SK-N-SH (cell line): ENCODE measurements around the gene KCNH8.

Experiments used
- CTCF ChIP-seq: fragments of 200-600 bp; sonication (generic); IDR thresholded peaks from 2 replicates; pipeline ENCODE4 v1.6.1; 2017; ENCODE audit warnings: antibody characterized with exemption, mild to moderate bottlenecking, moderate library complexity
- ELF1 ChIP-seq: IDR thresholded peaks from 2 replicates; pipeline ENCODE4 v1.4.0; 2012
- EZH2phosphoT487 ChIP-seq: fragments of 200-600 bp; sonication (generic); IDR thresholded peaks from 2 replicates; pipeline ENCODE4 v1.6.1; 2017; ENCODE audit warnings: low read depth, mixed run types, mild to moderate bottlenecking, antibody characterized with exemption, moderate library complexity, borderline replicate concordance
- FOSL2 ChIP-seq: IDR thresholded peaks from 2 replicates; pipeline ENCODE4 v1.4.0; 2012; ENCODE audit warnings: low read depth, mild to moderate bottlenecking, moderate library complexity, borderline replicate concordance
- NFIC ChIP-seq: IDR thresholded peaks from 2 replicates; pipeline ENCODE4 v1.4.0; 2012; ENCODE audit warnings: borderline replicate concordance
- SIN3A ChIP-seq: IDR thresholded peaks from 2 replicates; pipeline ENCODE4 v1.6.1; 2012; ENCODE audit warnings: low read depth, mild to moderate bottlenecking, low read length, moderate library complexity, borderline replicate concordance
- TF ChIP-seq, protein P1 (sequence below): IDR thresholded peaks from 2 replicates; pipeline ENCODE4 v1.4.0; 2012; ENCODE audit warnings: low read depth
- TF ChIP-seq, protein P2 (sequence below): IDR thresholded peaks from 2 replicates; pipeline ENCODE4; 2012

GRCh38 chr3:19206540-19206939, 58.2 kb downstream of the KCNH8 start:
- TF ChIP-seq CTCF (no peak), SIN3A (no peak), NFIC (no peak), EZH2phosphoT487 (no peak), ELF1 (no peak), FOSL2 (no peak)
- TF ChIP-seq, protein P1, sequence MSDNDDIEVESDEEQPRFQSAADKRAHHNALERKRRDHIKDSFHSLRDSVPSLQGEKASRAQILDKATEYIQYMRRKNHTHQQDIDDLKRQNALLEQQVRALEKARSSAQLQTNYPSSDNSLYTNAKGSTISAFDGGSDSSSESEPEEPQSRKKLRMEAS = no peak
- TF ChIP-seq, protein P2, sequence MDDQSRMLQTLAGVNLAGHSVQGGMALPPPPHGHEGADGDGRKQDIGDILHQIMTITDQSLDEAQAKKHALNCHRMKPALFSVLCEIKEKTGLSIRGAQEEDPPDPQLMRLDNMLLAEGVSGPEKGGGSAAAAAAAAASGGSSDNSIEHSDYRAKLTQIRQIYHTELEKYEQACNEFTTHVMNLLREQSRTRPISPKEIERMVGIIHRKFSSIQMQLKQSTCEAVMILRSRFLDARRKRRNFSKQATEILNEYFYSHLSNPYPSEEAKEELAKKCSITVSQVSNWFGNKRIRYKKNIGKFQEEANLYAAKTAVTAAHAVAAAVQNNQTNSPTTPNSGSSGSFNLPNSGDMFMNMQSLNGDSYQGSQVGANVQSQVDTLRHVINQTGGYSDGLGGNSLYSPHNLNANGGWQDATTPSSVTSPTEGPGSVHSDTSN = no peak
